ENCODE measurements around the gene CBX5.
"Not testable (repeated sequence)": the region's sequence is repeated elsewhere in the genome, so short reads cannot be mapped to it uniquely, and the experiment has no call there.

Gene CBX5

GRCh38 chr12:54265364-54265812 lies 14.5 kb downstream of the CBX5 start:
- DNase-seq: no peak

- no peak for DNase-seq
Measured at GRCh38 chr12:54262403-54262925, 17.5 kb downstream of the CBX5 start.

DNA sequence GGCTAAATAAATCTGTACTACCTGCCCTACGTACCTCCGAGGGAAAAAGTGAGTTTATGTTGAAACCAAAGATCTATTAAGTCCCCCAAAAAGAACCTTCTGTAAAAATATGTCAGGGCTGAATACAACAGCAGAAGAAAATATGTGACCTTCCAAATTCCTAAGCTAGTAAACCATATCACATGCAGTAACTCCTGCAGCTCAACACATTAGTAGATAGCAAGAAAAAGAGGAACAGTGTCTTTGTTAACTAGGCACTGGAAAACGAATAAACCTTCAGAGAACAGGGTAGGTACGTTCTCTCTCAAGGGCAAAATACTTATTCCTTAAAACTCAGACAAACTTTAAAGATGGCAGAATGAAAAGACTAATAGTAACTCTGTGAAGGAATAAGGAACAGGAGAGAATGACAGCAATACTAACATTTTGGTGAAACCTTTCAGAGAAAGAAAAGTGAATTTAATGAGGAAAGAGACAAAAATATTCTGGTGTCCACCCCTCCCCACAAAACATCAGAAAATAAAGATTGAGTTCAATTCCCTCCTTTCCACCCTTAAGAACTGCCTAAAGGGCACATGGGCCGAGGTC lies 18.0 kb downstream of the CBX5 start:
- no peak for DNase-seq

DNA sequence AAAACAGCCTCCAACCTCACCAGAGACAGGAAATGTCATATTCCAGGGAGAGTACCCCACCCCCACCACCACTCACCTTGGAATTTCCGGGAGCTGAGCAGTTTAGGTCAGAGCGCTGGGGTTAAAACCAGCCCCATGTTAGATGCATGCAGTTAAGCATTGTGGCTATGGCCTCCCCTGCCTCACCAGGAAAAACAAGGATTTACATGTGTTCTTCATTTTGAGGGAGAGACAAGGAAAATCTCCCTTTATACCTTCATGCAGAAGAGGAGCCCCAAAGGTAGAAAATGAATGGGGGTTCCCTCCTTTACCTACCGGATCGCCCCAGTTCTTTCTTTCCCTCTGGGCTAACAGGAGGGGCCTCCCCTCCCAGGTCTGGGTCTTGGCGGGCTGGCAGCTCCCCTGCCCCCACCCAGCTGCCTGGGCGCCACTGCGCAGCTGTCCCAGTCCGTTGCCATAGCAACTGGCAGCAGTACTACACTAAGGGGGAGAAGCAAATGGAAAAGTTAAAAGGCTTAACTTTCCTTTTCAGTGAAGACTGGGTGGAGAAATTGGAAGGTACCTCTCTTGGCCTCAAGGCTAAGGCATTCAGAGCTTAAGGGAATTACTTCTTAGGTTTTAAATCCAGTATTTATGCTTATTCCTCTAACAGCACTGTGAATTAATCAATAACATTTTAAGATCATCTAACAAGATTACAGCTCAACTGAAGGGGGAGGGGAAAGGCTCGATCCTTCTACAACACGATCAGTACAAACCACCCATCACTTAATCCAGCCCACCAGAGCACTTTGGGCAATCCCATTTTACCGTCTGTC lies 20.5 kb downstream of the CBX5 start:
- peak in 1 of 4 experiments; percentile 22 for DNase-seq

- DNase-seq: no peak
Measured at GRCh38 chr12:54258201-54258681, 21.7 kb downstream of the CBX5 start.

GRCh38 chr12:54257332-54257731 lies 22.6 kb downstream of the CBX5 start:
- no peak for DNase-seq

DNA sequence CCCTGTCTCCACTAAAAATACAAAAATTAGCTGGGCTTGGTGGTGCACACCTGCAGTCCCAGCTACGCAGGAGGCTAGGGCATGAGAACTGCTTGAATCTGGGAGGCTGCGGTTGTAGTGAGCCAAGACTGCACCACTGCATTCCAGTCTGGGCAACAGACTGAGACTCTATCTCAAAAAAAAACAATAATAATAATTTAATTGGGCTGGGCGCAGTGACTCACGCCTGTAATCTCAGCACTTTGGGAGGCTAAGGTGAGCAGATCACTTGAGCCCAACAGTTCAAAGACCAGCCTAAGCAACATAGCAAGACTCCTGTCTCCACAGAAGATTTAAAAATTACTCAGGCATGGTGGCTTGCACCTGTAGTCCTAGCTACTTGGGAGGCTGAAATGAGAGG lies 26.7 kb downstream of the CBX5 start:
- no peak for DNase-seq

DNA sequence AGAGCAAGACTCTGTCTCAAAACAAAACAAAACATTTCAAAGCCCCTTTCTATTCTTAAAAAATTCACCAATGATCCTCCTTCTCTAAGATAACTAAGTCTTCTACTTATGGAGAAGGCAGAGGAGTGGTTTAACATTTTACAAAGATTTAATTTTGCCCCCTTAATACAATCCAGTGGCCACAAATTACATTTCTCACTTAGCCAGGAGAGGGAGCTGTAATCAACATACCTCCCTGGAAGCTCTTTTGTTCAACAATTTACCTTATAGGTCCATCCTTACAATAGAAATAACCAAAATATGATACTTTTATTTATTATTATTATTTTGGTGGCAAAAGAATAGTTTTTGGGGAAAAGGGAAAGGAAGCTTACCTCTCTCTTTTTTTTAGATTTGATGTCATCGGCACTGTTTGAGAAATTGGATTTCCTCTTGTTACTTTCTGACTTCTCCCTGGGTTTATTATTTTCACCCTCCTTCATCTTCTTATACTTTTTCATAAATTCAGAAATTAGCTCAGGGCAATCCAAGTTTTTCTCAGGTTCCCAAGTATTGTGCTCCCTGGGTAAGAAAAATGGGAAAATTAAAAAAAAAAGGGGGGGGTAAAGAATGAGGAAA lies 28.1 kb downstream of the CBX5 start:
- DNase-seq: no peak

- DNase-seq: no peak
Measured at GRCh38 chr12:54249489-54249888, 30.4 kb downstream of the CBX5 start.

DNA sequence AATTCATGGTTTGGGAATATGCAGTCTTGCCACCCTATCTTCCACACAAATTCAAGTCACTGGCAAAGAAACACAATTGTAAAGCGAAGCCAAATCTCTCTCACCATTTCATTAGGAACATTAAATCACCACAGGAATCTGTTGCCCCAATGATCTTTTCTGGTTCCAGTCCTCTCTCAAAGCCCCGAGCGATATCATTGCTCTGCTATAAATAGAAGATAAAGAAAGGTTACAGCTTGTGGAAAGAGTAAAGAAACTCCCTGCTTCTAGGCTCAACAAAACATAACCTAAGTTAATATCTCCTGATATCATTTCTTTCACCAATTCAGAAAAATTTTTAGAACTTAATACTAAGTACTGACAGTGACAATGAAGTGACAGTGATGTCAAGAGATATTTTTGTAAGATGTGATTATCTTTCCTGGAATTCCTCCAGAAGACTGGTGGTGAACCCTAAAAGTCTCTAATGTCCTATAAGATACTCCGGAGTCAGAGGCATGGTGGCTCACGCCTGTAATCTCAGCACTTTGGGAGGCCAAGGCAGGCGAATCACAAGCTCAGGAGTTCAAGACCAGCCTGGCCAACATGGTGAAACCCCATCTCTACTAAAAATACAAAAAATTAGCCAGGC lies 33.8 kb downstream of the CBX5 start:
- no peak for DNase-seq

GRCh38 chr12:54240971-54241588 lies 38.8 kb downstream of the CBX5 start:
- no peak for DNase-seq

- DNase-seq: no peak
Measured at GRCh38 chr12:54240129-54240528, 39.8 kb downstream of the CBX5 start.

DNA sequence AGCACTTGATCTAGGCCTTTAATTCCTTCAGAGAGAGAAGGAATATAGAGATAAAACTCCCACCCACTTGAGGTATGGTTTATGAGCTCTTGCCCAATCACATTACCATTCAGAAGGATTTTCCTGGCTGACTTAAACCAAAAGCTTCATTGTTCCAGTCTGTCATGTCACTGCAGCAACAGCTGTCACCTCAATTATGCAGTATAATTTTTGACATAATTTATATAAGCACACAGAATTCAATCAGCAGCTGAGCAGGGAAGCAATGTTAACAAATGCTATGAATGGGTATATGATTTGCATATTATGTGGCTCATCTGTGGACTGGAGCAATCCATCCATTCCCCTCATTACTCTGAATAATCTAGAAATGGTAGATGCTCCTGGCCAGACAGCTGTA lies 40.3 kb downstream of the CBX5 start:
- DNase-seq: no peak

GRCh38 chr12:54238531-54238930 lies 41.4 kb downstream of the CBX5 start:
- no peak for DNase-seq

GRCh38 chr12:54232790-54233189 lies 47.1 kb downstream of the CBX5 start:
- DNase-seq: no peak

GRCh38 chr12:54231269-54231668 lies 48.7 kb downstream of the CBX5 start:
- DNase-seq: not testable (repeated sequence)

DNA sequence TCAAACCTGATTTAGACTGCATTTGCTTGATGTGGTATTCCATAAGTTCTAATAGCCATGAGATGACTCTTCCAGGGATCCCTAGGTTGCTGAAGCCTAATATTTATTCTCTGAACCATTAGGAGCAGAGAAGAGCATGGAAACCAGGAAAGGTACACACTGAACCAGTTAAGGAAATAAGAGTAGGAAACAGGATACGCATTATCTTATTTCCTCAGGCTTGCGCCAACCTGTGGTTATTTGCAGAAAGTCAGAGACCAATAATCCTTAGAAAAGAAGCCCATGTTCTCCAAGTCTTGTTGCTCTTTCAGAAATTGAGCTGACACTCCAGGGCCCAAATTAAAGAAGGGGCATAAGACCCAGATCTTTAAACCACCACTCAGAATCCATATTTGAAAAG lies 49.4 kb downstream of the CBX5 start:
- DNase-seq: no peak

- DNase-seq: no peak
Measured at GRCh38 chr12:54229624-54230212, 50.2 kb downstream of the CBX5 start.

GRCh38 chr12:54228471-54228870 lies 51.5 kb downstream of the CBX5 start:
- no peak for DNase-seq

DNA sequence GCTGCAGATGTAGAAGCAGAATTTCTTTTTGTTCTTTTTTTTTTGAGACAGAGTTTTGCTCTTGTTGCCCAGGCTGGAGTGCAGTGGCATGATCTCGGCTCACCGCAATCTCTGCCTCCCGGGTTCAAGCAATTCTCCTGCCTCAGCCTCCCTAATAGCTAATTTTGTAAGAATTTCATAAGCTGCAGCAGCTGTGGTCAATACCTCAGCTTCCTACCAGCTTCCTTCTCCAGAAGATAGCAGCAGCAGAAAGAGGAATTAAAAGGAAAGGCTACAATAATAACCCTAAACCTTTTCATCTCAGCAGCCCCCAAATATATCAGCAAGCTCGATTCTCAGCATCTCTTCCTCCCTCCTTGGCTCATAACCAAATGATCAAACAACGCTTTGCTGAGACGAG lies 52.0 kb downstream of the CBX5 start:
- DNase-seq: not testable (repeated sequence)

DNA sequence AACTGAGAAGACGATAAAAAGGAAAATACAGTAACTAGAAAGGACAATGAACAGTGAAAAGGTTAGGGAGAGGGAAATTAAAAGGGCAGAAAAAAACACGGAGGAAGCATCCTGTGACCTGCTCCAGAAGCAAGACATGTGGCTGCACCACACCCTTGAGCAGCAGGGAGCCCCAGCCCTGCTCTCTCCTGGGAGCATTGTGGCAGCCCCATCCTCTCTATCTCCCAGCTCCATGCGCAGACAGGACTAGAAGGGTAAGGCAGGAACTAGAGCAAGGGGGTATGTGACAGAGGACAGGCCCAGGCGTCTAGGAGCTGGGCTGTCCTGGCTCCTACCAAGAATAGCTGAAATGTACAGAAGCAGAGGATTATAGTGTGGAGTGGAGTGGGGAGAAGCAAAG lies 52.5 kb downstream of the CBX5 start:
- no peak for DNase-seq

DNA sequence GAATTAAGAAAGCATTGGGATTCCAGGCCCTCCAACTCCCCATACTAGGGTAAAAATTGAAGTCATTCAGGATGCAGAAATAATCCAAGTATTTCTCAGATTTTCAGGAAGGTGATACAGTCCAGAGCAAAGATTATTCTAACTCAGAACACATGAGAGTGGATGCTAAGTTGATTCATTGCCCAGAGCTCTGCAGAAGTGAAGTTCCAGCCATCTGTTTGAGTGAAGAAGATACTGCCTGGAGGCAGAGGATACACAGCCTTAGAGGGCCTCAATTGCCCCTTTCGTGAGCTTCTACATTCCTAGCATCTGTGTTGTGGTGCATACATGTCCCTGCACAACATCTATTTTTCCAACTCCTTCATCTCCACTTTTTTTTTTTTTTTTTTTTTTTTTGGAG lies 54.3 kb downstream of the CBX5 start:
- DNase-seq: no peak
